K562 (cell line): Measurements from ENCODE around the gene GASK1B. TPM values are rescaled to one million over a fixed set of nuclear protein-coding genes. Genes with fewer than 3 reads are reported as not detected.

Experiments used
- ATAC-seq: fragments of 200-7000 bp; cut with Tn5 transposase; 3 replicates; pipeline ENCODE4 v1.9.1; 2020; ENCODE audit warnings: moderate library complexity
- BruUV-seq: library from RNA; stranded (reverse); fragments of 400-500 nt; replicated peaks from 2 replicates; lab custom pipeline; 2021; lab: Mats Ljungman, UMichigan
- CTCF ChIA-PET: fragments of 300-600 bp; formaldehyde crosslinking; extraction: SDS; loops from one replicate; lab custom pipeline; 2021; ENCODE audit warnings: low intra/inter-chr PET ratio; lab: Yijun Ruan, JAX
- POLR2A ChIA-PET: fragments of 300-600, 350-650 bp; sonication (Branson Sonifier 250); formaldehyde crosslinking; extraction: SDS; loops from one replicate; lab custom pipeline; 2021; ENCODE audit warnings: antibody characterized with exemption, inconsistent platforms; lab: Yijun Ruan, JAX
- DNase-seq, 4 experiments: peaks; one replicate each; pipeline versions ENCODE4 v3.0.0 to v3.0.0-alpha.2; 2011 to 2018; ENCODE audit warnings: low spot score in 3 of 4, mixed read lengths in 3 of 4; ENCODE audit errors: extremely low read depth in 1 of 4
- FAIRE-seq: peaks from 2 replicates; lab custom pipeline; 2011; peaks lifted over from hg19 to GRCh38; lab: Jason Lieb, UNC
- H2AFZ ChIP-seq: 2 replicates; pipeline ENCODE4 v1.6.0; 2011; ENCODE audit warnings: low read depth, low read length, control low read depth, inconsistent platforms
- H3K27ac ChIP-seq: fragments of 200-600 bp; 3 replicates; pipeline ENCODE4 v1.8.0; 2011; ENCODE audit warnings: low read depth, mild to moderate bottlenecking, control low read depth, inconsistent platforms, low read length, moderate library complexity, mixed read lengths; ENCODE audit errors: extremely low read depth
- H3K27me3 ChIP-seq, 2 experiments: fragments of 300-600 bp in 1 of 2; 2 replicates in 1 of 2; 3 replicates in 1 of 2; pipeline versions ENCODE4 v1.6.0 to v1.8.0; 2011; ENCODE audit warnings: inconsistent platforms in 2 of 2, low read length in 2 of 2, mild to moderate bottlenecking in 1 of 2, mixed read lengths in 1 of 2, moderate library complexity in 1 of 2; ENCODE audit not compliant: control insufficient read depth in 2 of 2, insufficient read depth in 2 of 2
- H3K36me3 ChIP-seq: fragments of 300-600 bp; 3 replicates; pipeline ENCODE4 v1.8.0; 2011; ENCODE audit warnings: mild to moderate bottlenecking, low read length, inconsistent platforms; ENCODE audit not compliant: control insufficient read depth, insufficient read depth
- H3K4me1 ChIP-seq, 2 experiments: fragments of 200-600 bp in 1 of 2; replicated peaks in 1 of 2; 2 replicates in 1 of 2; 3 replicates in 1 of 2; pipeline versions ENCODE4 v1.5.1 to v1.8.0; 2011; ENCODE audit warnings: inconsistent platforms in 2 of 2, low read length in 2 of 2, mild to moderate bottlenecking in 1 of 2, mixed read lengths in 1 of 2, moderate library complexity in 1 of 2; ENCODE audit not compliant: control insufficient read depth in 2 of 2, insufficient read depth in 2 of 2
- H3K4me2 ChIP-seq: 2 replicates; pipeline ENCODE4 v1.6.1; 2011; ENCODE audit warnings: low read length, control low read depth, inconsistent platforms, mixed read lengths; ENCODE audit not compliant: insufficient read depth
- H3K4me3 ChIP-seq: fragments of 200-600 bp; sonication (generic), shearing (Covaris generic); 2 replicates; pipeline ENCODE4 v1.5.1; 2016; ENCODE audit warnings: control low read depth, inconsistent platforms
- H3K79me2 ChIP-seq: fragments of 200-600 bp; 3 replicates; pipeline ENCODE4 v1.8.0; 2011; ENCODE audit warnings: low read length, inconsistent platforms; ENCODE audit not compliant: control insufficient read depth, insufficient read depth
- H3K9ac ChIP-seq, 2 experiments: 2 replicates each; pipeline versions ENCODE4 v1.6.0 to v1.6.1; 2011; ENCODE audit warnings: low read depth in 2 of 2, low read length in 2 of 2, control low read depth in 1 of 2, inconsistent platforms in 1 of 2, mild to moderate bottlenecking in 1 of 2, mixed read lengths in 1 of 2; ENCODE audit not compliant: insufficient read depth in 1 of 2
- H3K9me1 ChIP-seq: one replicate; pipeline ENCODE4 v1.6.0; 2011; ENCODE audit warnings: inconsistent platforms, mild to moderate bottlenecking, low read length, moderate library complexity; ENCODE audit not compliant: control insufficient read depth, insufficient read depth
- H3K9me3 ChIP-seq: replicated peaks from 2 replicates; pipeline ENCODE4 v1.5.1; 2011; ENCODE audit warnings: low read depth, low read length, inconsistent platforms; ENCODE audit not compliant: control insufficient read depth, insufficient read depth
- H4K20me1 ChIP-seq: replicated peaks from 2 replicates; pipeline ENCODE4 v1.6.1; 2011; ENCODE audit warnings: low read length, inconsistent platforms, mixed read lengths; ENCODE audit not compliant: control insufficient read depth, insufficient read depth
- CHD1 ChIP-seq: fragments of 200-600 bp; sonication (generic); IDR thresholded peaks from one replicate; pipeline ENCODE4 v1.6.1; 2012; ENCODE audit warnings: mild to moderate bottlenecking, moderate library complexity, low read length, inconsistent platforms
- FOXA3 ChIP-seq, 2 experiments: fragments of 450-650 bp in 1 of 2; sonication (generic) in 1 of 2; formaldehyde crosslinking; IDR thresholded peaks in 1 of 2; conservative IDR thresholded peaks in 1 of 2; 2 replicates each; pipeline versions ENCODE4 v1.4.0 to v1.8.0; 2020 to 2022; ENCODE audit warnings: mild to moderate bottlenecking in 2 of 2, missing genetic modification reagents in 1 of 2
- ZNF398 ChIP-seq: fragments of 250-450 bp; sonication (Bioruptor Pico); IDR thresholded peaks from 2 replicates; pipeline ENCODE4 v1.8.0; 2021; ENCODE audit warnings: moderate library complexity, mild to moderate bottlenecking, inconsistent platforms
- WGBS: fragments of 100-300 bp; shearing (Covaris generic); methylation state at CpG from one replicate; pipeline ENCODE4 v1.1.6; 2016; ENCODE audit warnings: low coverage, mixed read lengths; ENCODE audit not compliant: insufficient coverage; ENCODE audit errors: missing lambda C conversion rate; 5-methylcytosine and 5-hydroxymethylcytosine counted together
- in situ Hi-C: fragments of 300-500 bp; cut with MboI; formaldehyde crosslinking; loops from 4 replicates; pipeline ENCODE4 v1.15.0; 2018; ENCODE audit warnings: inconsistent platforms, mixed read lengths
- intact Hi-C: fragments of 100-400 bp; cut with micrococcal nuclease; formaldehyde crosslinking; loops from 2 replicates; pipeline ENCODE4 v1.14.2; 2022
- polyA plus RNA-seq, 8 experiments: library from polyadenylated mRNA; depleted of rRNA in 4 of 8; stranded (reverse) in 5 of 8; unstranded in 3 of 8; fragments of >200 nt; fragmentation: Nextera tagmentation in 2 of 8; fragmentation: Illumina TruSeq in 1 of 8; extraction: Ambion mirVana in 2 of 8; extraction: Trizol in 1 of 8; gene quantifications; 2 replicates each; pipeline versions ENCODE4 v1.2.1 to v1.2.3, GENCODE V29; 2011 to 2014; ENCODE audit warnings: inconsistent platforms in 1 of 8, missing spikeins in 1 of 8
- total RNA-seq, 7 experiments: library from RNA; depleted of rRNA in 6 of 7; stranded (reverse); fragments of >200 nt in 6 of 7; fragmentation: Illumina TruSeq in 2 of 7; extraction: Trizol in 2 of 7; gene quantifications; 2 replicates each; pipeline versions ENCODE4 v1.2.1 to v1.2.3, GENCODE V29; 2011 to 2021; ENCODE audit warnings: low replicate concordance in 1 of 7

The GASK1B gene
- total and polyA plus RNA-seq, 9 of the 15 experiments (the other 6 are each of a cell fraction or from before 2014, with no cell fraction given), result 0.13 to 1.2 (median 0.61) TPM

- no peak for TF ChIP-seq CHD1
These were observed 20.4 kb upstream of the GASK1B start (continued) for GRCh38 chr4:158193171-158193749.

GRCh38 chr4:158192439-158193158 is 19.8 kb upstream of the GASK1B start:
- in situ Hi-C loops, result loop anchor here (5.0 kb wide), 1 partner anchor 60 kb away; no protein-coding TSS in a partner anchor
- Histone ChIP-seq H3K9me1 (no peaks in the 10 kb centered on the region), H3K79me2 (no peaks in the 10 kb centered on the region), H3K9me3 (no peaks in the 10 kb centered on the region), H3K4me3 (no peak overlapping the region), H3K4me2 (no peak overlapping the region), H3K9ac (no peak overlapping the region), H4K20me1 (no peaks in the 10 kb centered on the region), H3K4me1 (no peaks in the 10 kb centered on the region), H3K27ac (no peak overlapping the region), H2AFZ (no peak overlapping the region), H3K27me3 (no peaks in the 10 kb centered on the region), H3K36me3 (no peaks in the 10 kb centered on the region)
- CTCF ChIA-PET, result interaction anchor here (0.7 to 2.6 kb wide), 2 partner anchors 63 to 69 kb away, joined by 7 to 16 read pairs; no protein-coding TSS in a partner anchor
- FAIRE-seq (no peak), ATAC-seq (no peak), DNase-seq (no peak)
- intact Hi-C loops, result loop anchor here (1.0 to 10.0 kb wide), 2 partner anchors 63 to 432 kb away; no protein-coding TSS in a partner anchor
- TF ChIP-seq ZNF398 (CRISPR knock-in tag) (no peak), FOXA3 (CRISPR knock-in tag; conservative IDR thresholded peaks at IDR 0.05 in 1 of 2, IDR thresholded peaks at IDR 0.05 in 1 of 2) (no peak)
- POLR2A ChIA-PET, result interaction anchor here (0.7 kb wide), 1 partner anchor 1240 kb away, joined by 4 read pairs; no protein-coding TSS in a partner anchor
- 44% methylated on average over 5 of the region's 5 CpGs for WGBS
- no TSS peak for BruUV-seq
